ENCODE data around the gene GSTM1. TPM values are rescaled to one million over a fixed set of nuclear protein-coding genes. Genes with fewer than 3 reads are reported as not detected.
A peak's percentile ranks its signal among the peaks of the same experiment; 100 is the strongest.

Gene GSTM1
- total RNA-seq, 4 donors from 2014 or later: 23.1 TPM; not detected in 3

DNA sequence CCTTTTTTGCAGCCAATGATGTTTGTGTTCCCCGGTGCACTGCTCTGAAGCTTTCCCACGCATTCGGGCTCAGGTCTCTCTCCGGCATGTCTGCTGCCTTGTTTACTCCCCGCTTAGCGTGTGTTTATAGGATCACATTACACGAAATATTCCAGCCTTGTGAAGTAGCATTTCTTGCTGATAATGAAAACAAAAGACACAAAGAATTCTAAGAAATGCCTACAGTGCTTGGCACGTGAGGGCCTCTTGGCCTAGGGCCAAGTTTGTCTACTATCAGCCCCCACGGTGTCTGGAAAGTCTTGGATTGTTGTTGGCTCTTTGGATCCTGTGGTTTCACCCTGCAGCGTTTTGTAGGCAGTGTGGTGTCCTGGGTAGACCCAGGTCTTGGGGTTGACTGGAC is 42.9 kb upstream of the GSTM1 start:
- TF ChIP-seq EP300 (IDR thresholded peaks at IDR 0.05): no peak
- TF ChIP-seq POLR2A (IDR thresholded peaks at IDR 0.05; ENCODE audit: low read depth): no peak
- TF ChIP-seq POLR2AphosphoS5 (IDR thresholded peaks at IDR 0.05): no peak
- TF ChIP-seq, protein P1, sequence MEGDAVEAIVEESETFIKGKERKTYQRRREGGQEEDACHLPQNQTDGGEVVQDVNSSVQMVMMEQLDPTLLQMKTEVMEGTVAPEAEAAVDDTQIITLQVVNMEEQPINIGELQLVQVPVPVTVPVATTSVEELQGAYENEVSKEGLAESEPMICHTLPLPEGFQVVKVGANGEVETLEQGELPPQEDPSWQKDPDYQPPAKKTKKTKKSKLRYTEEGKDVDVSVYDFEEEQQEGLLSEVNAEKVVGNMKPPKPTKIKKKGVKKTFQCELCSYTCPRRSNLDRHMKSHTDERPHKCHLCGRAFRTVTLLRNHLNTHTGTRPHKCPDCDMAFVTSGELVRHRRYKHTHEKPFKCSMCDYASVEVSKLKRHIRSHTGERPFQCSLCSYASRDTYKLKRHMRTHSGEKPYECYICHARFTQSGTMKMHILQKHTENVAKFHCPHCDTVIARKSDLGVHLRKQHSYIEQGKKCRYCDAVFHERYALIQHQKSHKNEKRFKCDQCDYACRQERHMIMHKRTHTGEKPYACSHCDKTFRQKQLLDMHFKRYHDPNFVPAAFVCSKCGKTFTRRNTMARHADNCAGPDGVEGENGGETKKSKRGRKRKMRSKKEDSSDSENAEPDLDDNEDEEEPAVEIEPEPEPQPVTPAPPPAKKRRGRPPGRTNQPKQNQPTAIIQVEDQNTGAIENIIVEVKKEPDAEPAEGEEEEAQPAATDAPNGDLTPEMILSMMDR (IDR thresholded peaks at IDR 0.05): no peak
- H3K9me3 ChIP-seq: no peaks in the 10 kb centered on the region
- H3K27me3 ChIP-seq: no peaks in the 10 kb centered on the region
- H3K27ac ChIP-seq (replicated peaks in 1 of 4): no peak overlapping the region
- H3K4me1 ChIP-seq: peaks cover 8 to 17% (median 10%) of the 10 kb centered on the region in 4 donors
- DNase-seq (ENCODE audit: extremely low spot score): no peak
- WGBS: no CpG with 5 or more reads among the region's 10 CpGs
- H3K4me3 ChIP-seq: no peak overlapping the region
- intact Hi-C loops (cut with DNase I): loop anchor here (5.0 kb wide), 3 partner anchors 43 to 338 kb away; partner anchors contain the start of genes AHCYL1 and GSTM1
- no peaks in the 10 kb centered on the region for H3K36me3 ChIP-seq

DNA sequence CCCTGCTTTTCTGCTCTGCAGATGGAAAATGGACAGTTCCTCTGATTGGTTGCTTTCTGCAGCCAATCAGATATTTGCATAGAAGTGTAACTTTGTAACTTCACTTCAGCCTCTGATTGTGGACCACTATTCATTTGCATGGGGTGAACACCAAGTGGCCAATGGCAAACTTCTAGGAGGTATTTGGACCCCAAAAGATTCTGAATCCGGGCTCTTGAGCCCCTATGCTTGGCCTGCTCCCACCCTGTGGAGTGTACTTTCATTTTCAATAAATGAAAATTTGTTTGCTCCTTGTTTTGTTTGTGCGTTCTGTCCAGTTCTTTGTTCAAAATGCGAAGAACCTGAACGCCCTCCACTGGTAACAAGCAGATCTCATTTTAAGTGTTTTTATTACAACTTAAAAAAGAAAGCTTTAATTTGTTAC is 38.1 kb upstream of the GSTM1 start:
- intact Hi-C loops (cut with DNase I): no loop called here
- Histone ChIP-seq H3K27ac (replicated peaks in 1 of 4) (no peak overlapping the region), H3K27me3 (no peaks in the 10 kb centered on the region), H3K4me1 (peaks cover 2 to 3% (median 2%) of the 10 kb centered on the region in 4 donors), H3K9me3 (no peaks in the 10 kb centered on the region), H3K4me3 (peak overlapping the region in 3 of 4 donors; percentile 15 to 36 (median 33)), H3K36me3 (no peaks in the 10 kb centered on the region)
- DNase-seq (ENCODE audit: extremely low spot score): peak; percentile 39
- TF ChIP-seq, protein P1 (IDR thresholded peaks at IDR 0.05): peak; percentile 14 to 23 (median 18)
- TF ChIP-seq POLR2A (IDR thresholded peaks at IDR 0.05; ENCODE audit: low read depth): no peak
- no peak for TF ChIP-seq EP300 (IDR thresholded peaks at IDR 0.05)
- no peak for TF ChIP-seq POLR2AphosphoS5 (IDR thresholded peaks at IDR 0.05)
- 59% methylated on average over 4 of the region's 4 CpGs for WGBS

GRCh38 chr1:109650609-109651008 is 37.0 kb upstream of the GSTM1 start:
- WGBS: 81% methylated on average over 3 of the region's 3 CpGs
- no peak for DNase-seq (ENCODE audit: extremely low spot score)
- intact Hi-C loops (cut with DNase I): loop anchor here (10.0 kb wide), 1 partner anchor 264 kb away; the partner anchor contains the start of gene CSF1
- Histone ChIP-seq H3K4me1 (peaks cover 13 to 14% (median 13%) of the 10 kb centered on the region in 4 donors), H3K27ac (replicated peaks in 1 of 4) (no peak overlapping the region), H3K27me3 (no peaks in the 10 kb centered on the region), H3K9me3 (no peaks in the 10 kb centered on the region), H3K36me3 (no peaks in the 10 kb centered on the region), H3K4me3 (no peak overlapping the region)
- TF ChIP-seq, protein P1 (IDR thresholded peaks at IDR 0.05): no peak
- TF ChIP-seq EP300 (IDR thresholded peaks at IDR 0.05): no peak
- TF ChIP-seq POLR2A (IDR thresholded peaks at IDR 0.05; ENCODE audit: low read depth): no peak
- TF ChIP-seq POLR2AphosphoS5 (IDR thresholded peaks at IDR 0.05): no peak

DNA sequence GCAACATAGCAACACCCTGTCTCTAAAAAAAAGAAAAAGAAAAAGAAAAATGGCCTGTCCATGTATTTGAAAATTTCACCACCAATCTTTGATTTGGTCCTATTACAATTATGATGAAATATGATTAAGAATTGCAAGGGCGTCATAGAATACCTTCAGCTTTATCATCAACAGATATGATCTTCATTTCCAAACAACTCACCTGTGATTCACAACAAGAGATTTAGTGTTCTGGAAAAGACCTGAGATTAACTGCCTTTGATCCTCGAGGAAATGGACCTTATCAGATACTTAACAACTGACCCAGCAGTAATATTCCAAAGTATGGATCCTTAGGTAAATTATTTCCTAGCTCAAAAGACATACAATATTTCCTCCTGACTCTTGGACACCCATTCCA is 35.2 kb upstream of the GSTM1 start:
- TF ChIP-seq POLR2AphosphoS5 (IDR thresholded peaks at IDR 0.05) (no peak), POLR2A (IDR thresholded peaks at IDR 0.05; ENCODE audit: low read depth) (no peak), EP300 (IDR thresholded peaks at IDR 0.05) (no peak)
- TF ChIP-seq, protein P1 (IDR thresholded peaks at IDR 0.05): no peak
- Histone ChIP-seq H3K36me3 (peaks cover 0 to 3% (median 0%) of the 10 kb centered on the region in 4 donors), H3K27ac (replicated peaks in 1 of 4) (no peak overlapping the region), H3K4me3 (no peak overlapping the region), H3K27me3 (no peaks in the 10 kb centered on the region), H3K4me1 (peaks cover 17 to 27% (median 23%) of the 10 kb centered on the region in 4 donors), H3K9me3 (no peaks in the 10 kb centered on the region)
- intact Hi-C loops (cut with DNase I): loop anchor here (10.0 kb wide), 1 partner anchor 262 kb away; the partner anchor contains the start of gene CSF1
- DNase-seq (ENCODE audit: extremely low spot score): no peak
- WGBS: 92% methylated on average over 2 of the region's 2 CpGs
